Epidermal melanocyte (primary cell): ENCODE measurements around the gene LCP2.
A peak's percentile ranks its signal among the peaks of the same experiment; 100 is the strongest.

Experiments used
- DNase-seq: peaks from one replicate; pipeline ENCODE4 v3.0.0; 2011; ENCODE audit warnings: low spot score; ENCODE audit not compliant: insufficient read length

Gene LCP2

DNA sequence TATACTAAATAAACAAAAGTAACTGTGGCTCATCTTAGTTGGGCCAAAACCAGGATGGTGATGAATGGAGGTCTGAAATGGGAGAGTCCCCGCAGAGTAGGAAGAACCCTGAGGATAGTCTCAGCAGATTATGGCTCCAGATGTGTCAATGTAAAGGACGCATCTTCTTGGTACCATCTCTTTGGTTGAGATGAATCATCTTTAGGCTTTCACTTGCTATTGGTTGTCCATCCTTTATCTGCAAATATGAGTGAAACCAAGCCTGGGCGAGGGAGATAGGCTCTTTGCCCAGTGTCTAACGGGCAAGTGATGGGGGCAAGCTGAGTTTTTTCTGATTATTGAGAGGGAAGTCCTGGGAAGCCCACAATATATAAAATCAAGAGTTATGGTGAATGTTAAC is 19.4 kb upstream of the LCP2 start:
- no peak for DNase-seq

- DNase-seq: peak; percentile 80
These were observed 17.6 kb upstream of the LCP2 start for GRCh38 chr5:170315154-170315553.

DNA sequence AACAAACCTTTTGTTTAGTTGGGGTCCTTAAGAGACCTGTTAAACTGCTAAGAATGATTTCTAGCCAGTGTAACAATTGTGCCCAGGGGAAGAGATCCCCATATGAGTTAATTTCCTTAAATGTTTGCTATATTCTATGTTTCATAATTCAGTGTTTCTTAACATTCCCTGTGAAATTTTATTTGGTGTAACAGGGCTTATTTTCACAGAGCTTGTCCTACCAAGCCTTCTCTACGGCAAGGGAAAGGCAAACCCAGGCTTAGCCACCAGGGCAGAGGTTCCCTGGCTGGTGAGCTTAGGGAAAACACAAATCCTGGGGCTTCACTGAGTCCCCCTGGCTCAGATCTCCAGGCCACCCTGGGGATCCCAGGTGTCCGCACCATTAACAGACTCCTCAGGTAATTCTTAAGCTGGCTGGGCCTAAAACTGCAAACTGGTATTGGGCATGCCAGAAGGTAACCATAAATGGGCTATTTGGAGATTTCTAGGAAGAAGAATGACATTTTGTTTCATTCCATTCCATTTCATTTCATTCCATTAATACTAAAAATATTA is 17.0 kb upstream of the LCP2 start:
- no peak for DNase-seq

GRCh38 chr5:170313816-170314215 is 16.2 kb upstream of the LCP2 start:
- DNase-seq: no peak

- no peak for DNase-seq
These were observed 15.8 kb upstream of the LCP2 start for GRCh38 chr5:170313344-170313743.

DNA sequence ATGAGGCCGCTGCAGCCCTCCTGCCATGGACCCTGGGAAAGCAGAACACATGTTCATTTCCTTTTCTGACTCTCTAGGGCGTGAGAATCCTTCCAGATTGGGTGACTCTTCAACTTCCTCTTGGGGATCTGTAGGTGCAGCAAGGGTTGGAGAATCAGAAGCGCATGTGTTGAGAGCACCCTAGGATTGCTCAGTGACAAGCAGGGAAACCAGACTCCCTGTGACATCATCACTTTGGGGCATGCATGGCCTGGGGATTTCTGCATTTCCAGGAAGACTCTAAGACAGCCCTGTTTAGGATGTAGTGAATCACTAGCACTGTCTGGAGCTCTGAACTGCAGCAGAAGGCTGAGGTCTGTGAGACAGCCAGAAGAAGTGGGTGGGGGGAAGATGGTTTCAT is 15.1 kb upstream of the LCP2 start:
- DNase-seq: no peak

DNA sequence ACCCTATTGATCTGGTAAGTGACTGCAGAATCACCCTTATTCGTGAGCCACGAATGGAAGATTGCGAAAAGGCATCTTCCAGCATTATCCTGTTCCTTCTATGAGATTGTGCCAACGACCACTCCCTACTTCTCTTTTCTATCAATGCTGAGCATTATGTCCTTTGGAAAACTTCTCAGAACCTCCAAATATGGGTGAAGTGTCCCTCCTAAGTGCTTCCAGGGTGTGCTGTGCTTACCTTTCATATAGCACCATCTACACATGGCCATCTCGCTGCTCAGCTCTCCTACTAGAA is 14.7 kb upstream of the LCP2 start:
- DNase-seq: no peak

- DNase-seq: no peak
These were observed 14.1 kb upstream of the LCP2 start for GRCh38 chr5:170311511-170312300.

DNA sequence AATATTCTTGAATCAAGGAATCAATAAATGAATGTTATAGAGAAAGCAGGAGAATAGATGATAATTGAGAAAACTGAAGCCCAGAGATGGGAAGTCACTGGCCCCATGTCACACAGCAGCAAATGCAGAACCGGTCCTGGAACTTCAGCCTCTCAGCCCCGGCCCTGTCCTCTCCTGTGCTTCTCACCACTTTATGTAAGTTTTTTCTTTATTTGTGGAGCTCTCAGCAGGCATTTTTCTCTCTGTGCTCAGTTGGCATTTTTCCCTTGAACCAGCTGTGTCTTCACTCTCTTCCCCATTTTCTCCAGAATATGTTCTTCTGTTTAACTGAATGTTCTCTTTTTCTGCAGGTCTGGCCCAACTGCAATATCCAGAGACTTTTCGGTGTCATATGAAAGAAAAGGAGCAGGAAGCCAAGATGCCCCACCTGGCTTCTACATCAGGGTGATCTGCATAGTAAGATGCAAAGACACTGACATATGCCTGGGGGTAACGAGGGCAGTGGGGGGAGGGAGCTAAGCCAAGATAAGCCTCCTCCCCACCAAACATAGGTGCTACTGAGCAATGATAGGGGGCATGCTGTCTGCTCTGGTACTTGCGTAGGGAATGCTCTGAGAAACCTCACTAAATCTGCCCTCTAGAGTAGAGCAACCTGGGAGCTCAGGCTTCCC is 12.8 kb upstream of the LCP2 start:
- DNase-seq: no peak

GRCh38 chr5:170308686-170309085 is 11.1 kb upstream of the LCP2 start:
- no peak for DNase-seq

- DNase-seq: no peak
These were observed 10.2 kb upstream of the LCP2 start for GRCh38 chr5:170307575-170308465.

- DNase-seq: no peak
These were observed 8.8 kb upstream of the LCP2 start for GRCh38 chr5:170306381-170306831.

DNA sequence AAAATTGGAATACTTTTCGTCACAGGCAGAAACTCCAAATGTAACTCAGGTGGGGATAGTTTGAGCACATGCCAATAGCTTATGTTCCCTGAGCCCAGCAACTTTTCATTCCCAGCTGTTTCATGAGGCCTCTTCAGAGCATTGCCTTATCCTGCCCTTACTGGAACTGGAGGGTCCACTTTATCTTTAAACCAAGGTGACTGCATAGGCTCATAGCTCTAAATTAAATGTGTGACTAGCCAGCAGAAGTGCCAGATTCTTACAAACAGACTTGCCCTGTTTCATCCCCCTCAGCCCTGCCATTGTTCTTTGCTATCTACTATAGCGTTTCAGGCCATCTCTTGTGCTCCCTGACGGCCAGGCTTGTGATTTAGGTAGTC is 8.1 kb upstream of the LCP2 start:
- DNase-seq: no peak

GRCh38 chr5:170305016-170305645 is 7.6 kb upstream of the LCP2 start:
- DNase-seq: no peak

DNA sequence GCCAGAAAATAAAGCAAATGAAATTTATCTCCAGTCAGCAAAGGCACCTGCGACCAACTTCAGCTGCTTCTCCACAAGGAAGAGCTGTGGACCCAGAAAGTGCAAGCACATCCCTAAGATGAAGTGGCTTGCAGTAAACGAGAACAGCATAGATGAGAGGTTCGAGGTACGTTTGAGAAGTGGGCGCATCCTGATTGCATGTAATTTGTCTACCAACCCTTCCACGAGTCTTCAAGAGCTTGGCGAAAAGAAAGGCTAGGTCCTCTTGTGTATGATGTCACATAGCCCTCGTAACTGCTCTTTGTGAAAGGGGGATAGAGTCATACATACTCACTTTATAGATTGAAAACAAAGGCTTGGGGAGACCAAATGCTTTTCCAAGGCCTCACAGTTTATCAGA is 6.0 kb upstream of the LCP2 start:
- no peak for DNase-seq

DNA sequence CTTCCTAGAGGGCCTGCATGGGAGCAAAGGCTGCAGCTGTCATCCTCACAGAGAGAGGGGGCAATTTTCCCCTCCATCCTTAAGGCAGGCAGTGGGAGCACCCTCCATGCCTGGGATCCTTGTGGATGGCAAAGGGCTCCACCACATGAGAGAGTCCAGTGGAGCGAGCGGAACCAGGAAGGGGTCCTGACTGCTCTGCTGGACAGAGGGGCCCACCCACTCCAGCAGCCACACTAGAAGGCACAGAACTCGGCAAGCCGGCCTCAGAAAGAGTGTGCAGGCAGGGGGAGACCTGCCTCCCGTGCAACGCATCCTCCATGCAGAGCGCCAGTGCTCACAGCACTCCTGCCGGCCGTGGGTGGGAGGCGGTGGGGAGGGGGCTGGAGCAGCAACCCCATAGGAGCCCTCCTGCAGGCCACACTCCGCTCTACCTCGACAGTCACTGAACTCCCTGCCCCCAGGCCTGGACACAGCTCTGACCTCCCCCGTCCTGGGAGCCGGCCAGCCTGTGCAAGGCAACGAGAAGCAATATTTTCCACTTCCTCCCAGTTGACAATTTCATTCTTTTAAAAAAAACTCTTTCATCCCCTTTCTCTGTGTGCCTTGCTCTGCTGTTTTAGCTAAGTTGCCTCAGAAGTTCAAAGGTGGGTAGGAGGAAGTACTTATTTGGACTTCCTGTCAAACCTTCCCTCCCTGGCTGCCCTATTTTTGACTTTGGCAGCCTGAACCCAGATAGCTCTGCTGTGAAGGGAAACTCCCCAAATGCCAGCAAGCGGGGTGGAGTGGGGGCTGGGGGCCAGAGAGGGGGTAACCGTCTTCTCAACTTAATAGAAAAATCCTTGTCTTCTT is 5.3 kb upstream of the LCP2 start:
- no peak for DNase-seq

GRCh38 chr5:170301981-170302652 is 4.5 kb upstream of the LCP2 start:
- DNase-seq: no peak

GRCh38 chr5:170301149-170301548 is 3.6 kb upstream of the LCP2 start:
- no peak for DNase-seq

GRCh38 chr5:170300361-170301013 is 2.9 kb upstream of the LCP2 start:
- DNase-seq: no peak
